RCC 7860 (cell line): ENCODE results near the gene IGSF9.
"Not testable (repeated sequence)": the region's sequence is repeated elsewhere in the genome, so short reads cannot be mapped to it uniquely, and the experiment has no call there.

Experiments
- DNase-seq: peaks from one replicate; pipeline ENCODE4 v3.0.0-alpha.2; 2015; ENCODE audit warnings: low spot score
- FAIRE-seq: peaks from 2 replicates; lab custom pipeline; 2012; peaks lifted over from hg19 to GRCh38; lab: Jason Lieb, UNC

The IGSF9 gene

GRCh38 chr1:159904036-159904435, 41.4 kb downstream of the IGSF9 start:
- not testable (repeated sequence) for DNase-seq, FAIRE-seq

GRCh38 chr1:159902541-159902940, 42.9 kb downstream of the IGSF9 start:
- no peak for FAIRE-seq
- DNase-seq, result no peak

GRCh38 chr1:159900755-159901360, 44.6 kb downstream of the IGSF9 start:
- FAIRE-seq, result no peak
- DNase-seq, result no peak

- DNase-seq (peak; percentile 69), FAIRE-seq (no peak)
Observed at GRCh38 chr1:159900086-159900680, 45.2 kb downstream of the IGSF9 start, which contains the start of gene CFAP45. TSS of gene CFAP45 (minus strand) at chr1:159900165. CDS start at chr1:159900098, 67 bp downstream.

GRCh38 chr1:159899634-159900033, 45.8 kb downstream of the IGSF9 start:
- not testable (repeated sequence) for DNase-seq, FAIRE-seq

- no peak for FAIRE-seq
- DNase-seq, result no peak
Observed at GRCh38 chr1:159898527-159898926, 46.9 kb downstream of the IGSF9 start.

GRCh38 chr1:159897962-159898361, 47.5 kb downstream of the IGSF9 start:
- DNase-seq (no peak), FAIRE-seq (no peak)

- FAIRE-seq (no peak), DNase-seq (no peak)
Observed at GRCh38 chr1:159896546-159896930, 48.9 kb downstream of the IGSF9 start.

GRCh38 chr1:159895836-159896545, 49.4 kb downstream of the IGSF9 start:
- FAIRE-seq (no peak), DNase-seq (no peak)

GRCh38 chr1:159895286-159895685, 50.1 kb downstream of the IGSF9 start:
- DNase-seq, result no peak
- FAIRE-seq, result no peak

- no peak for FAIRE-seq
Observed at GRCh38 chr1:159892944-159893343, 52.5 kb downstream of the IGSF9 start.

GRCh38 chr1:159891275-159892157, 53.9 kb downstream of the IGSF9 start:
- peak; percentile 56 for FAIRE-seq
- DNase-seq, result peak; percentile 87

More at GRCh38 chr1:159892944-159893343, 52.5 kb downstream of the IGSF9 start:
- no peak for DNase-seq

- DNase-seq, result no peak
- FAIRE-seq, result no peak
Observed at GRCh38 chr1:159890390-159890789, 55.0 kb downstream of the IGSF9 start.

GRCh38 chr1:159889821-159890252, 55.6 kb downstream of the IGSF9 start:
- FAIRE-seq (peak; percentile 82), DNase-seq (peak; percentile 86)

GRCh38 chr1:159889202-159889601, 56.2 kb downstream of the IGSF9 start:
- DNase-seq, result no peak
- FAIRE-seq, result no peak

GRCh38 chr1:159884296-159884695, 61.1 kb downstream of the IGSF9 start:
- FAIRE-seq (no peak), DNase-seq (no peak)

- FAIRE-seq (no peak), DNase-seq (no peak)
Observed at GRCh38 chr1:159883134-159883533, 62.3 kb downstream of the IGSF9 start.

- DNase-seq, result peak; percentile 61
- FAIRE-seq, result peak; percentile 18
Observed at GRCh38 chr1:159882527-159882862, 62.9 kb downstream of the IGSF9 start.

- peak; percentile 98 for FAIRE-seq
- DNase-seq, result peak; percentile 100
Observed at GRCh38 chr1:159881622-159882526, 63.5 kb downstream of the IGSF9 start.

GRCh38 chr1:159880430-159880829, 65.0 kb downstream of the IGSF9 start:
- no peak for DNase-seq
- FAIRE-seq, result no peak
